ENCODE results near the gene MAD1L1.

DNA sequence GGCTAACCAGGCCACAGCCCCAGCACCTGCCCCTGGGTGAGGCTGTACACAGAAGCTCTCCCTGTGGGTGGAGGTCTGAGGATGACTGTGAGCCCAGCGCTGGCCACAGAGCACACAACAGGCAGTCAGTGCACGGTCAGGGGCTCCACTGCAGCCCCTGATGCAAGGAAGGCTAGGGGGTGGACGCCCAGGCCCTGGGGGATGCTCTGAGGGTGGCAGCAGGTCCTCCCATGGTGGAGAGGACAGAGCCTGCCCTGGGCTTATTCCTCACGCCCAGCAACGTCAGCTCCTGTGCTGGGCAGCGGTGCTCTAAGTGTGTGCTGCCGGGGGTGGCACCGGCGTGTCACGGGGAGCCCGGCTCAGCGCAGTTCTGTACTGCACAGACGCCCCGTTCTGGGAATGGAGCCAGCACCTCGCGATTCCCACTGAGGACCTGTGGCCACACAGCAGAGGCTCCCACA is 223.2 kb downstream of the MAD1L1 start:
- TF ChIP-seq, protein P1, sequence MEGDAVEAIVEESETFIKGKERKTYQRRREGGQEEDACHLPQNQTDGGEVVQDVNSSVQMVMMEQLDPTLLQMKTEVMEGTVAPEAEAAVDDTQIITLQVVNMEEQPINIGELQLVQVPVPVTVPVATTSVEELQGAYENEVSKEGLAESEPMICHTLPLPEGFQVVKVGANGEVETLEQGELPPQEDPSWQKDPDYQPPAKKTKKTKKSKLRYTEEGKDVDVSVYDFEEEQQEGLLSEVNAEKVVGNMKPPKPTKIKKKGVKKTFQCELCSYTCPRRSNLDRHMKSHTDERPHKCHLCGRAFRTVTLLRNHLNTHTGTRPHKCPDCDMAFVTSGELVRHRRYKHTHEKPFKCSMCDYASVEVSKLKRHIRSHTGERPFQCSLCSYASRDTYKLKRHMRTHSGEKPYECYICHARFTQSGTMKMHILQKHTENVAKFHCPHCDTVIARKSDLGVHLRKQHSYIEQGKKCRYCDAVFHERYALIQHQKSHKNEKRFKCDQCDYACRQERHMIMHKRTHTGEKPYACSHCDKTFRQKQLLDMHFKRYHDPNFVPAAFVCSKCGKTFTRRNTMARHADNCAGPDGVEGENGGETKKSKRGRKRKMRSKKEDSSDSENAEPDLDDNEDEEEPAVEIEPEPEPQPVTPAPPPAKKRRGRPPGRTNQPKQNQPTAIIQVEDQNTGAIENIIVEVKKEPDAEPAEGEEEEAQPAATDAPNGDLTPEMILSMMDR (conservative IDR thresholded peaks at IDR 0.05): no peak
- TF ChIP-seq EZH2 (IDR thresholded peaks at IDR 0.05; ENCODE audit: low read depth): no peak

Measured in PC-9 (cell line).